HepG2 (cell line): ENCODE data around the gene PRRC2A. TPM values are rescaled to one million over a fixed set of nuclear protein-coding genes. Genes with fewer than 3 reads are reported as not detected.
A peak's percentile ranks its signal among the peaks of the same experiment; 100 is the strongest.

Experiments used
- ARNTL ChIP-seq: sonication (generic); formaldehyde crosslinking; IDR thresholded peaks from 2 replicates; pipeline ENCODE4 v1.4.0; 2020; ENCODE audit warnings: mild to moderate bottlenecking, missing genetic modification reagents
- ATRX ChIP-seq: sonication (generic); formaldehyde crosslinking; IDR thresholded peaks from 2 replicates; pipeline ENCODE4 v1.4.0; 2020; ENCODE audit warnings: missing genetic modification reagents, borderline replicate concordance
- E2F1 ChIP-seq: sonication (generic); formaldehyde crosslinking; IDR thresholded peaks from 2 replicates; pipeline ENCODE4 v1.5.0; 2020; ENCODE audit warnings: missing genetic modification reagents
- GABPB1 ChIP-seq: IDR thresholded peaks from 2 replicates; pipeline ENCODE4 v1.6.1; 2016; ENCODE audit warnings: mild to moderate bottlenecking, missing genetic modification reagents, moderate library complexity, missing compliant biosample characterization
- GATA4 ChIP-seq: sonication (generic); IDR thresholded peaks from 2 replicates; pipeline ENCODE4 v1.6.1; 2016; ENCODE audit warnings: antibody characterized with exemption, low read depth, borderline replicate concordance
- GZF1 ChIP-seq: sonication (generic); formaldehyde crosslinking; IDR thresholded peaks from 2 replicates; pipeline ENCODE4 v1.5.1; 2020; ENCODE audit warnings: mild to moderate bottlenecking, missing genetic modification reagents
- IKZF1 ChIP-seq: fragments of 450-650 bp; IDR thresholded peaks from 2 replicates; pipeline ENCODE4 v1.7.1; 2016
- MED8 ChIP-seq: sonication (generic); formaldehyde crosslinking; IDR thresholded peaks from 2 replicates; pipeline ENCODE4 v1.8.1; 2023; ENCODE audit warnings: mild to moderate bottlenecking, missing genetic modification reagents; ENCODE audit not compliant: insufficient replicate concordance
- MEIS1 ChIP-seq: sonication (generic); formaldehyde crosslinking; IDR thresholded peaks from 2 replicates; pipeline ENCODE4 v1.9.0; 2021; ENCODE audit warnings: mild to moderate bottlenecking, missing genetic modification reagents, moderate library complexity, borderline replicate concordance
- PHF20 ChIP-seq: sonication (generic); formaldehyde crosslinking; IDR thresholded peaks from 2 replicates; pipeline ENCODE4 v1.5.0; 2020; ENCODE audit warnings: mild to moderate bottlenecking, missing genetic modification reagents
- PHF21A ChIP-seq: sonication (generic); formaldehyde crosslinking; IDR thresholded peaks from 2 replicates; pipeline ENCODE4 v1.5.0; 2020; ENCODE audit warnings: mild to moderate bottlenecking, missing genetic modification reagents
- SRF ChIP-seq: IDR thresholded peaks from 2 replicates; pipeline ENCODE4 v1.6.1; 2011; ENCODE audit warnings: mild to moderate bottlenecking, low read depth, low read length, moderate library complexity
- ZBTB3 ChIP-seq: sonication (generic); formaldehyde crosslinking; IDR thresholded peaks from 2 replicates; pipeline ENCODE4 v1.4.0; 2020; ENCODE audit warnings: low read depth, mild to moderate bottlenecking, moderate library complexity, missing genetic modification reagents, borderline replicate concordance
- ZNF546 ChIP-seq: sonication (generic); formaldehyde crosslinking; conservative IDR thresholded peaks from 2 replicates; pipeline ENCODE4 v1.8.1; 2023; ENCODE audit warnings: mild to moderate bottlenecking, missing genetic modification reagents
- ZNF781 ChIP-seq: sonication (generic); formaldehyde crosslinking; IDR thresholded peaks from 2 replicates; pipeline ENCODE4 v1.5.1; 2020; ENCODE audit warnings: borderline replicate concordance, mild to moderate bottlenecking, missing genetic modification reagents; ENCODE audit errors: not compliant biosample characterization
- polyA plus RNA-seq, 8 experiments: library from polyadenylated mRNA; depleted of rRNA in 3 of 8; stranded (reverse) in 7 of 8; unstranded in 1 of 8; fragments of >200 nt; fragmentation: Illumina TruSeq in 4 of 8; extraction: Trizol in 4 of 8; gene quantifications; 2 replicates each; pipeline versions ENCODE4 v1.2.1 to v1.2.3, GENCODE V29; 2011 to 2016; ENCODE audit warnings: low read depth in 4 of 8, missing spikeins in 1 of 8, mixed read lengths in 1 of 8; ENCODE audit not compliant: insufficient read depth in 1 of 8
- total RNA-seq, 5 experiments: library from RNA; depleted of rRNA; stranded (reverse); fragments of >200 nt; fragmentation: Illumina TruSeq; extraction: Trizol; gene quantifications; 2 replicates each; pipeline ENCODE4 v1.2.3, GENCODE V29; 2016; ENCODE audit warnings: low read depth in 1 of 5
- TF ChIP-seq, protein P1 (sequence below): sonication (generic); formaldehyde crosslinking; IDR thresholded peaks from 2 replicates; pipeline ENCODE4 v1.5.1; 2020; ENCODE audit warnings: missing genetic modification reagents, mild to moderate bottlenecking, borderline replicate concordance
- TF ChIP-seq, protein P2 (sequence below), 2 experiments: sonication (generic) in 1 of 2; formaldehyde crosslinking in 1 of 2; IDR thresholded peaks; 2 replicates each; pipeline versions ENCODE4 v1.6.1 to v1.9.0; 2014 to 2022; ENCODE audit warnings: antibody characterized with exemption in 1 of 2, borderline replicate concordance in 1 of 2, inconsistent platforms in 1 of 2, low read depth in 1 of 2, missing genetic modification reagents in 1 of 2

The PRRC2A gene
- total and polyA plus RNA-seq, 2 of the 13 experiments (the other 11 are each of a cell fraction or from before 2014, with no cell fraction given) = 38.9 to 47.4 TPM

DNA sequence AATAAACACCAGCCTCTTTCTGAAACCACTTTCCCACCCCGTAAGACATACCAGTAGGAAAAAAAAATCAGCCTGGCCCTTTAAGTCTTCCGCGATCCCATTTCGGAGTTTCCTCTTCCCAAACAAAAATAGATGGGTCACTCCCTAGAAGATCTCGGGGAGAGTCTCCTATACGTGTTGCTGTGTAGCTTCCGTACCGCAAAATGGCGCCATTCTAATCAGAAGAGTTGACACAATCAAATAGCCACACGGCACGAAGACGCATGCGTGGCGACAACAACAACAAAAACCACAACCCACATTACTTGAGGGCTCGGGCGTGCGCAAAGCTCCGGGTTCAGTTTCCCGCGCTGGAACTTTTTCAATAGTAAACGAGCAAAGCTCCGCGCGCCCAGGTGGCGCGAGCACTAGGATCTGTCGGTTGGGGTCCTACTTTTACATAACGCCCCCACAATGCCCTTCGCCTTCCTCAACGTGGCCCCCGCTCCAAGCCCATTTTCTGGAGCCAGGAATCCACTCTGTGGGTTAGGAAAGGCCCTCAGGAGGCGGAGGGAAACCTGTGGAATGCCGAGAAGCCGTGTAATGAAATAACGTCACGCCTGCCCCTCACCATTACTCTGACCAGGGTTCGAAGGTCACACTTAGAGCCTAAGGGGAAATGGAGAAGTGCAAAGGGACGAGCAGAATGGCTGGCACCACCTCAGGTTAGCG lies 44.4 kb downstream of the PRRC2A start, which contains the start of gene GPANK1 (continued):
- TF ChIP-seq GATA4 (no peak; the same call in 1 of the 2 replicates), GZF1 (CRISPR knock-in tag) (no peak), ZBTB3 (CRISPR knock-in tag) (no peak), ATRX (CRISPR knock-in tag) (no peak), MEIS1 (CRISPR knock-in tag) (no peak; the same call in 1 of the 2 replicates), IKZF1 (no peak), GABPB1 (no peak), MED8 (CRISPR knock-in tag) (peak; percentile 7), PHF20 (CRISPR knock-in tag) (no peak), SRF (no peak), E2F1 (peak; percentile 97), ZNF546 (CRISPR knock-in tag) (peak; percentile 92), ZNF781 (CRISPR knock-in tag) (no peak), ARNTL (CRISPR knock-in tag) (peak; percentile 21; the same call in 1 of the 2 replicates), PHF21A (CRISPR knock-in tag) (peak; percentile 71)
- TF ChIP-seq, protein P1, sequence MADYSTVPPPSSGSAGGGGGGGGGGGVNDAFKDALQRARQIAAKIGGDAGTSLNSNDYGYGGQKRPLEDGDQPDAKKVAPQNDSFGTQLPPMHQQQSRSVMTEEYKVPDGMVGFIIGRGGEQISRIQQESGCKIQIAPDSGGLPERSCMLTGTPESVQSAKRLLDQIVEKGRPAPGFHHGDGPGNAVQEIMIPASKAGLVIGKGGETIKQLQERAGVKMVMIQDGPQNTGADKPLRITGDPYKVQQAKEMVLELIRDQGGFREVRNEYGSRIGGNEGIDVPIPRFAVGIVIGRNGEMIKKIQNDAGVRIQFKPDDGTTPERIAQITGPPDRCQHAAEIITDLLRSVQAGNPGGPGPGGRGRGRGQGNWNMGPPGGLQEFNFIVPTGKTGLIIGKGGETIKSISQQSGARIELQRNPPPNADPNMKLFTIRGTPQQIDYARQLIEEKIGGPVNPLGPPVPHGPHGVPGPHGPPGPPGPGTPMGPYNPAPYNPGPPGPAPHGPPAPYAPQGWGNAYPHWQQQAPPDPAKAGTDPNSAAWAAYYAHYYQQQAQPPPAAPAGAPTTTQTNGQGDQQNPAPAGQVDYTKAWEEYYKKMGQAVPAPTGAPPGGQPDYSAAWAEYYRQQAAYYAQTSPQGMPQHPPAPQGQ = 0 out of 2 replicates have a peak, but pooled peaks have one; percentile 42
- TF ChIP-seq, protein P2, sequence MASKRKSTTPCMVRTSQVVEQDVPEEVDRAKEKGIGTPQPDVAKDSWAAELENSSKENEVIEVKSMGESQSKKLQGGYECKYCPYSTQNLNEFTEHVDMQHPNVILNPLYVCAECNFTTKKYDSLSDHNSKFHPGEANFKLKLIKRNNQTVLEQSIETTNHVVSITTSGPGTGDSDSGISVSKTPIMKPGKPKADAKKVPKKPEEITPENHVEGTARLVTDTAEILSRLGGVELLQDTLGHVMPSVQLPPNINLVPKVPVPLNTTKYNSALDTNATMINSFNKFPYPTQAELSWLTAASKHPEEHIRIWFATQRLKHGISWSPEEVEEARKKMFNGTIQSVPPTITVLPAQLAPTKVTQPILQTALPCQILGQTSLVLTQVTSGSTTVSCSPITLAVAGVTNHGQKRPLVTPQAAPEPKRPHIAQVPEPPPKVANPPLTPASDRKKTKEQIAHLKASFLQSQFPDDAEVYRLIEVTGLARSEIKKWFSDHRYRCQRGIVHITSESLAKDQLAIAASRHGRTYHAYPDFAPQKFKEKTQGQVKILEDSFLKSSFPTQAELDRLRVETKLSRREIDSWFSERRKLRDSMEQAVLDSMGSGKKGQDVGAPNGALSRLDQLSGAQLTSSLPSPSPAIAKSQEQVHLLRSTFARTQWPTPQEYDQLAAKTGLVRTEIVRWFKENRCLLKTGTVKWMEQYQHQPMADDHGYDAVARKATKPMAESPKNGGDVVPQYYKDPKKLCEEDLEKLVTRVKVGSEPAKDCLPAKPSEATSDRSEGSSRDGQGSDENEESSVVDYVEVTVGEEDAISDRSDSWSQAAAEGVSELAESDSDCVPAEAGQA (IDR thresholded peaks at IDR 0.05; ENCODE audit: low read depth) = 0 out of 2 replicates have a peak, but pooled peaks have one; percentile 40
- TF ChIP-seq, protein P2 (CRISPR knock-in tag; IDR thresholded peaks at IDR 0.05; ENCODE audit: borderline replicate concordance) = peak; percentile 20; the same call in 1 of the 2 replicates
